ENCODE data around the gene KRTAP5-10.
"Not testable (repeated sequence)": the region's sequence is repeated elsewhere in the genome, so short reads cannot be mapped to it uniquely, and the experiment has no call there.

Gene KRTAP5-10

GRCh38 chr11:71611218-71611910 is 46.0 kb downstream of the KRTAP5-10 start:
- not testable (repeated sequence) for DNase-seq (ENCODE audit: low spot score)

- not testable (repeated sequence) for DNase-seq (ENCODE audit: low spot score)
Measured at GRCh38 chr11:71613931-71614330, 48.6 kb downstream of the KRTAP5-10 start.

GRCh38 chr11:71614366-71614917 is 49.1 kb downstream of the KRTAP5-10 start:
- not testable (repeated sequence) for DNase-seq (ENCODE audit: low spot score)

- not testable (repeated sequence) for DNase-seq (ENCODE audit: low spot score)
Measured at GRCh38 chr11:71615003-71615402, 49.6 kb downstream of the KRTAP5-10 start.

Data from Ammon's horn (tissue), 1 donor.